Measurements from ENCODE around the gene RAD51B.
A peak's percentile ranks its signal among the peaks of the same experiment; 100 is the strongest.

Gene RAD51B

DNA sequence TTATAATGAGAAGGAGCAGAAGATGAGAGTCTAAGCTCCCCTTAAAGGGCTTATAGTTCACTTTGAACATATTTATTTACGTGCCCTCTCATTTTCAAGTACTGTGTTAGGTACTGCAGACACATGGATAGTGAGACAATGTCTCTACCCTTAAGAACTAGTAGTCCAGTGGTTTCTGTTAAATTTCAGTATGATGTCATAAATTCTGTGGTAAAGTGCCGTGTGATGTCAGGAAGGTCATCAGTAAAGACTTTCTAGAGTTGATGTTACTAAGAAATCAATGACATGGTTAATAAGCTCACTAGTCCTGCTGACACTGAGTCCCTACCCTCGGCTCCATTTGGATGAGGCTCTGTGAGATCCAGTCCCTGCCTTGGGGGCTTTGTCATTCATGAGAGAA lies 497.7 kb downstream of the RAD51B start:
- no peak for DNase-seq

DNA sequence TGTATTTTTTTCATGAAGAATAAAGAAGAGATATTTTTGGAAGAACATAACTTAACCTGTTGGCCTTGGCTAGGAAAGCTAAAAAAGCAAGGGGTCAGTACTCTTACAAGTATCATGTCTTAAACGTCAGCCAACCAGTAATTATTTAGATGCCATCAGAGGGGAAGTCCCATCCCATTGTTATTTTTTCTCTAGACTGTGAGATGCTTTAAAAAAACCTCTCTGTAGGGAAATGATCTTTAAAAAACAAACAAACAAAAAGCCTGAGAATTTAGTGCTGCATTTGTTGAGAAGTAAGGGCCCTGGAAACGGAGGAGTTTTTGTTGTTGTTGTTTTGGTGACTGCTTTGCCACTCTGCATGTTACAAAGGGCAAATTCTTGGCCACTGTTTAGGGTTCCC lies 499.2 kb downstream of the RAD51B start:
- no peak for DNase-seq

DNA sequence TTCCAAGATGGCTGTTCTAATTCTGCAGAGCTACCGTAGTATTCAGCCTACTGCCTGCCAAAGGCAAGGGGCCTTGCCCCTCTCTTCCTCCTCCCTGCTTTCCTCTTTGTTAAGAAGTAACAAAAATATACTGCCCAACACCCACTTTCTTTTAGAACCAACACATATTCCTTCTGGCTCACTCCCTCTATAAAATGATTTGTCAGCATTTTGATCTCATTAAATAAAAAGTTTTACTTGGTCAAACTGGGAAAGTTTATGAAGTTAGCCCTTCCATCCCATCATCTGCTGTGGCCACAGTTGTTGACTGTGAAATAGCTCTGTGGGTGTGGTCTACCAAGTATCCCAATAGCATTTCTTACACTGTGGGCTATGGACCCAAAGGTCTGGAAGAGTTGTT lies 500.9 kb downstream of the RAD51B start:
- no peak for DNase-seq

DNA sequence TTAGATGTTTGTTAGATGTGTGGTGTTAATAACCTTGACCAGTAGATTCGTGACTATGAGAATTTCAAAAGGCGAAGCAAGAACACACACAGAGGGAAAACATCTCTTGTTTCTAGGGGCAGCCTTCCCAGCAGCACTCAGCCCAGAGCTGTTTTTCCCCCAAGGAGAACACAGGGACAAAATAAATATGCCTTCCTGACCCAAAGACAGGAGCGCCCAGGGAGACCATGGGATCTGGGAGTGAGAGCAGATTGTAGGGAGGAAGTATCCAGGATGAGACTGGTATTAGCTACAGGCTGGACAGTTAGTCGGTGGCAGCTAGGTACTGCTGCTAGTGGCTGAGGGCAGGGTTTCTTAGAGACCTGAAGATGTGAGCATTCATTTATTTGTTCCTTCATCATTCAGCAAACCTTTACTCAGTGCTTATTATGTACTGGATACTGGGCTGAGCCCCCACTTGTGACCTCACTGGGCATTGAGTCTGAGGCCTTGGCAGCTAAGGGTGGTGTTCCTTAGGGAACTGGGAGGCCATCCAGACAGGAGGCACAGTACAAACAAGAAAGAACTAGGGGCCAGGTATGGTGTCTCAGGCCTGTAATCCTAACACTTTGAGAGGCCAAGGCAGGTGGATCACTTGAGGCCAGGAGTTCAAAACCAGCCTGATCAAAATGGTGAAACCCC lies 503.5 kb downstream of the RAD51B start:
- DNase-seq, result peak in 23 of 56 donors; percentile 3 to 54 (median 19)

DNA sequence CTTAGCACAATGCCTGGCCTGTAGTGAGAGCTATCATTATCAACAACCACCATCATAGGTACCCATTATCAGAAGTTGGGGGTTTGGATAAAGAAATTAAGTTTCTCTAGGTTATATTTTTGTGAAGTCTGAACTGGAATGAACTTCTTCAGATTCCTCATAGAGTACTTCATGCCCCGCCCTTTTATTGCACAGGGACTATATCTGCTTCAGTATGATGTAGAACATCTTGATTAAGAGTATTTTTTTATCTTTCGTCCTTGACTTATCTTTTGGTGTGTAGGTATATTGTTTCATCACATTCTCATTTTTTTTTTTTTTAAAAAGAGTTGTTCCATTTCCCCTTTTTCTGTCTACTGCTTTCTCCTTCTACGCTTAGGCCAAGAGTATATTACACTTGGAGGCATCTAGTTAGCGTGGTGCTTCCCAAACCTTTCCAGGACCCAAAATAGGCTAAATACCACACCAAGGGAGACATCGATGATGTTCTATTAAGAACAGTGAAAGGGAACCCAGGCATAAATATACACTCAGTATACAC lies 505.8 kb downstream of the RAD51B start:
- DNase-seq, result no peak

DNA sequence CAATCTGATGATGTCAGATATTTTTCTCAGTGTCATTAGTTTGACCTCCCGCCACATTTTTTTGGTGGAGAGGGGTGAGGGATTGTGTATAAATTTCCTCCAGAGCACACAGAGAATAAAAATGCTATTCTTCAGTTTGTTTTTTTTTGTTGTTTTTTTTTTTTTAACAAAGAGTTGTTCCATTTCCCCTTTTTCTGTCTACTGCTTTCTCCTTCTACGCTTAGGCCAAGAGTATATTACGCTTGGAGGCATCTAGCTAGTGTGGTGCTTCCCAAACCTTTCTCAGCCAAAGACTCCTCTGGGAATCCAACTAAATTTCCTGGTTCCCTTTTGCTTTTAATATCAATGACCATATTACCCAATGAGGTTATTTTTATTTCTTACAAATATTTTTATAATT lies 507.7 kb downstream of the RAD51B start:
- DNase-seq, result no peak

DNA sequence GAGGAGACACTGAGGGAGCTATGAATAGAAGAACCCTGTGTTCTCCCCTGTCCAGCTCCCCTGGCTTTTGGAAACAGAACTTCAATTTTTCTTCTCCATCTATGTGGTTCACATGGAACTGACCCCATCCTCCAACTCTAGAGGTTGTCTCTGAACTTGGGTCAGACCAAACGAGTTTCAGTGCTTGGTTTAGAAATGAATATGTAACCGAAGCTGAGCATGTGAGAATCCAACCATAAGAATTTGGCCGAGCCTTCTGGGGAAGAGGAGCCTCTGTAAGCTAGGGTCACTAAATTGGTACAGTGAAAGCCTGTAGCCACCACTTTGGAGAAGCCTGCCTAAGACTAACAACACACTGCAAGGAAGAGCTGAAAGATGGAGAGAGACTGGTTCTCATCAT lies 508.9 kb downstream of the RAD51B start:
- no peak for DNase-seq

DNA sequence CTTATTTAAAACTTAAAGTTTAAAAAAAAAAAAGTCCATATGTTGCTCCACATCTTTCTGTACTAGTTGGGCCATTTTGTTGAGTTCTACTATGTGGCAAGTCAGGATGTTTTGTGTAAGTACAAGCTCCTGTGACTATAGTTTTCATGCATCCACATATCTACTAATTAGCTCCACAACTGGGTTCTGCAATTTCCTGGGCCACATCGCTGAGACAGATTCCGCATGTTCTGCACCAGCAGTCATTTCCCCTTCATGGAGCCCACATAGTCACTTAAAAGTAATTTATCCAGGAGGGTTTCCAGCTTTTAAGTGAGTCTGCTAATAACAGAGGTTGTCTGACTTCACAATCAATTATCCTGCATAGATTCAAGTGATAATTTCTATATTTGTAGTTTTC lies 511.8 kb downstream of the RAD51B start:
- DNase-seq, result no peak

DNA sequence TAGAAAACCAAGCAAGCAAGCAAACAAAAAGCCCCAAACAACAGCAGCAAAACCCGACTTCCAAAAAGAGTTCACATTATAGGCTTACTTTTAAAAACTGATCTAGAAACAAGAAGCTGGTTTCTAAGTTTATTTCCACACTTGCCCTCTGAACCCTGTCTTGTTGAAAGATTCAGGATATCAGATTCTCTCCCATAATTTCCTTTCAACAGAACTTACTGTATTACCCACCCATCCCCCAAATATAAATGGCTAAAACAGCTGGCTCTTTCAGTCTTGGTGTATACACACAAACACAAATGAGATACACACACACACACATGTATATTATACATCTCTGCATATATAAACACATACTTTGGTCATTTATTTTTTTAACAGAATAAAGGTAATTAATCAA lies 512.4 kb downstream of the RAD51B start:
- no peak for DNase-seq

DNA sequence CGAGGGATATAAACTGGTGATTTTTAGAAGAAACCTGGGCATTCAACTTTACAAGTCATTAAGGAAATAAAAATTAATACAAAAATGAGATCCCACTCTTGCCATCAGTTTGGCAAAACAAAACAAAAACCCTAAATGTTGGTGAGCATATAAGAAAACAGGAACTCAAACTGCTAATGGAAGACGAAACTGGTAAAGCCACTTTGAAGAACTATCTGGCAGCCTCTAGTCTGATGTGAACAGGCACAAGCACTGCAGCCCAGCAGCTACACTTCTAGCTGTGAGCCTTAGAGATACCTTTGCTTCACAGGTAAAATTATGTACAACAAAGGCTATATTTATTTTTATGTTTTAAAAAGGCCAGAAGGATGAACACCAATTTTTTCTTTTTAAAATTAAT lies 513.7 kb downstream of the RAD51B start:
- DNase-seq, result no peak

DNA sequence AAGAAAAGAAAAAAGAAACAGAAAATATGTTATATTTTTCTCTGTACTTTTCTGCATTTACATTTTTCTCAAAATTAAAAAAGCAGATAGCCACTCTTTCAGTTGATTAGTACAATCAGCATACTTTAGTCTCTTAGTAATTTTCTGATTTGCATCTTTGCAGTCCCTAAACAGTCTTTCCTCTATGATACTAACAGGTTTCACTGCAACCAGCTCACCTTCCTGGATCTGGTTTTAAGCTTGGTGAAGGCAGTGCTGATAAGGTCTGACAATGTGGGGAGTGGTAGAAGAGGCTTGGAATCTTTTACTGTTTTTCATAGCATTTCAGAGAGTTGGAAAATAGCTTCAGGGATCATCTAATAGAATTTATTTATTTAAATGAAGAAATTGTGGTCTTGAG lies 515.7 kb downstream of the RAD51B start:
- no peak for DNase-seq

DNA sequence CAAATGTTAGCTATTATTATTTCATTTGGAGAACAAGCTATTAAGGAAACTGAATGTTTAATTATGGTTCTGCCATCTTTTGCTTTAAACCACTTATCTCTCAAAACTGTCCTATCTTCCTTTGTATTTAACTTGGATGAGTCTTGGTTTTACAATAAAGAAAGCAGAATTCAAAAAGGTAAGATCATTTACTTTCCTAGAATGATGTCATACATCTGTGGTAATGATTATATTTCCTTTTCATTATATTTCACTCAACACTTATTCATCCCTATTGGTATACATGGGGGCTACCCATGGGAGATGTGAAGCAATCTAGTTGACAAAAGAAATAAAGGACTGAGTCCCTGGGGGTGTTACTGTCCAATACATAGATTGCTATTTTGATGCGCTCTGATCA lies 516.6 kb downstream of the RAD51B start:
- DNase-seq, result no peak

DNA sequence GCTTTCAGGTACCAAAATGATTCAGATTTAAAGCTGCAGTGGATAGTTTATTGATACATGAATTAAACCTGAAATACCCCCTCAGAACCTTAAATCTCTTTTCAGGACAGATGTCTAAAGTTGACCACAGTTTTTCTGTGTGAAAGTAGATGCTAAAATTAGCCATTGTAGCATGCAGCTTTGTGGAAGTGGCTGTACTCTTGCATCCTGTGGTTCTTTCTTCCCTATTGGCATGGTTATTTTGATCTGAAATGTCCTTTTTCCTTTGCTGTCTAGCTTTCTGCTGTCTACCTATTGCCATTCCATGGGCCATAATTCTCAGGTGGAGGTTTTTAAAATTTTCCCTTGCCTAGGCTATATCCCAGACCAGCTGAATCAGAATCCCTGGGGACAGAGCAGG lies 517.7 kb downstream of the RAD51B start:
- no peak for DNase-seq

DNA sequence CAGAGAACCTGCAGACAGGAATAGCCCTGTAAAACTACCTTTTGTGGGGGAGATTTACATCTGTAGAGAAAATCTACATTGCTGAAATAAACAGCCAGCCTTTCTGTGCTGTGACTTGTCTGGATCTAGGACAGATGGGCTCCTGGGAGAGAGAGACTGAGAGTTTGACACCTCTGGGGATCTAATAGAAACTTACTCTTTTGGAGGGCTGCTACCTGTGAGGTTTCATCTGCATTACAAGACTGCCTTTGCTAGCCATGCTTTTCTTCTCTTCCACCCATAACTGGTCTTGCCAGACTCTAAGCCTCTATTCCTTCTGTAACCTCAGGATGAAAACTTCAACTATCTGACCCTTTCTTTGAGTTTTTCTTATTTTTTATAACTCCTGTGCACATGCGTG lies 520.7 kb downstream of the RAD51B start:
- DNase-seq, result no peak

DNA sequence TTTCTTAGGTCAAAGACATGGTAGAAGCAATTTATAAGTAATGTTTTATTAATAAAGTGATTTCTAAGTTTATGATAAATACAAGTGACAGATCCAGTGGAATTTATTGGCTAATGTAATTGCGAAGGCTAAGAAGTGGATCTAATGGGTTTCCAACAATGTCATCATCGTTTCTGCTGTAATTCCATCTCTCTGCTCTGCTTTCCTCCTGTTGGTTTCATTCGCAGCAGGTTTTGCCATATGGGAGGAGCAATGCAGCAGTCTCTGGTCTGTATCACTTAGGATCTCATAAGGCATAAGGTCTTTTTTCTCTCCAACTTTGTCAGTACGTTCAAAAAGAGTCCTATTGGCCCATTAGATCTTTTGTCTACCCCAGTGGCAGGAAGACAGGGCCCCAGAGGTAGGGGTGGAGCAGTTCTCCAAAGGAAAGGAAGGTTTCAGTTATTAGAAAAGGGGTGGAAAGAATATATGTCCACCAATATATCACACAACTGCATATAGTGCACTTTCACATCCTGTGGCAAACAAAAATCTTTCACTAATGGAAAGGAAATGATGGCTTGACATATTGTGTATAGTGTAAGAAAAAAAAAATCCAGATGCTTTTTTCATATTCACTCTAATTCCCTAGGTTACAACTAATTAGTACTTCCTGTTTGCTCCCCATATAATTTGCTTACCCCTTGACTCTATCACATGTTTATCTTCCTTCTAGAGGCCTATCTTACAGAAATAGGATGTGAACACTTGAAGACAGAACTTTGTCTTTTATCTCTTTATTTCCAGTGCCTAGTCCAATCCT lies 522.0 kb downstream of the RAD51B start:
- no peak for DNase-seq

DNA sequence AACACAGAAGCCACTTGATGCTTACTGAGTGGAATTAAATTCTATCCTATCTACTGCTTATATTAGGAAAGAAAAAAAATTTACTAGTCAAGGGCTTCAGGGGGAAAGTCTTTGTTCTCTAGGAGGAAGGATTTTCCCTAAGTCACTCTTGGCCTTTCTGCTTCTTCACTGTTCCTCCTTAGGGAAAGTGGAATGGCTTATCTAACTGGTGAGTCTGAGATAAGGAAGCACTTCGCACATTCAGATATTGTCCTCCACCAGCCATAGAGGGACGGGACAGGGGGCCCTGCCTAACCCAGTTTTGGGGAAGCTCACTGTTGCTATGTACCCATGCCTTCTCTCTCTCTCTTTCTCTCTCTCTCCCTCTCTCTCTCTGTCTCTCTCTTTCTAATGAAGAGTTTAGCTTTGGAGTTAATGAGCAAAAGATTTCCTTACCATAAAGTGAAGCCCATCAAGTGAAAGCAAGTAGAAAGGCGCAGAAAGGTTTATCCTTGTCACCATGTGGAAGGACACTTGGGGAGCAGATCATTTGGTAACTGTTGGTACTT lies 522.7 kb downstream of the RAD51B start:
- DNase-seq, result no peak

DNA sequence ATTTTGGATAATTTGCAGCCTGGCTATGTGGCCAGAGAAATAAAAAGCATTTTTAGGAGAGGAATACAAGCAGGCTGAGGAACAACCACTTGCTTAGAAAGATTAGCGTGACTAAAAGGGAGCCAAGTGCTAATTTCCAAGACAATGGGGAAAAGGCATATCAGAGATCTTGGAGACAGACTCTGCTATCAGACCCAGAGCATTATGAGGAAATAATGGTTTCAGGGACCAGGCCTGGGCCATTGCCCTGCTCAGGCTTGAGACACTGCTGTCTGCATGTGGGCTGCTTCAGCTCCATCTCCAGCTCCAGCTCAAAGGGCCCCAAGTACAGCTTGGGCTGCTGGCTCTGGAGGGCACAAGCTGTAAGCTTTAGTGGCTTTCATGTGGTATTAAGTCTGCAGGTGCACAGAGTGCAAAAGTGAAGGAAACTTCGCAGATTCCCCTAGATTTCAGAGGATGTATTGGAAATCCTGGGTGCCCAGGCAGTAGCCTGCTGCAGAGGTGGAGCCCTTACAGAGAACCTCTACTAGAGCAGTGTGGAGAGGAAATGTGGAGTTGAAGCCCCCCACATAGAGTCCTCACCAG lies 524.0 kb downstream of the RAD51B start:
- no peak for DNase-seq

DNA sequence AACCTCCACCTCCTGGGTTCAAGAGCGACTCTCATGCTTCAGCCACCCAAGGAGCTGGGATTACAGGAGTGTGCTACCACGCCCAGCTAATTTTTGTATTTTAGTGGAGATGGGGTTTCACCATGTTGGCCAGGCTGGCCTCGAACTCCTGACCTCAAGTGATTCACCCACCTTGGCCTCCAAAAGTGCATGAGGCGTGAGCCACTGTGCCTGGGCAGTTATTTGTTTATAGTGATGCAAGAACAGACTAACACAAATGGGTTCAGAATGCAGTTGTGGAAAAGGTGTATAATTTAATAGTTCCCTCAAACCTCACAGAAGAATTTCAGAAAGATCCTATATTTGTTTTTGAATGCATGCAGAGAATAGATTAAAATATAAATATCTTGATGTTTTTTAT lies 526.2 kb downstream of the RAD51B start:
- DNase-seq, result no peak

DNA sequence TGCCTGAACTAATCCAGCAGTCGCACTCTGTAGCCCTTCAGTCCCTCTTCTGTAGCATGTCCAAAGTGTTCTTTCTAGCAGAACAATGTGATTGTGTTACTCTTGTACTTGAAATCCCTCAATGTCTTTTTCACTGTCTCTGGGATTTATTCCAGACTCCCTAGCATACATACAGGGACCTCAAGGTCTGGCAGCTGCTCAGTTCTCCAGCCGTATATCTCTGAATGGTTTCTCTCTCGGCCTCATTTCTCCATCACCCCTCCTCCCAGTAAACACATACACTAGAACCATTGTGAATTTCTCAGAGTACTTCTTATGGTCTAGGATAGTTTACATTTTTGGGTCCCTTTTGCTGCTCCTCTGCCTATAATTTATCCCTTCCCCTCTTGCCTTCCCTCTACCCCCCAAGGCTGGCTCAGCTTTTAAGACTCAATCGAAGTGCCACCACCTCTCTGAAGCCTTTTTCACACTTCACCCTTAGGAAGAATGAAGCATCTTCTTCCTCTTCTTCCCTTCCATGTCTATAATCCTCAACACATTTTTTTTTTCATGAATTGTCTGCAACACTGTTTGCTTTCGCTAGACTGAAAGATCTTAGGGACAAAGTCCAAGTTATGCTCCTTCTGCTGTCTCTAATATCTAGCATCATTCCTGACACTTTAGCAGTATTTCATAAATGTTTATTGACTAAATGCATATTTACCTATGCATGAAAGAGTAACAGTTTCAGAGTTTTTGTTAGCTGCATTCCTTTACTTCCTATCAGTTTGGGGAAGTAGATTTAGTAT lies 527.2 kb downstream of the RAD51B start:
- peak in 12 of 56 donors; percentile 4 to 41 (median 20) for DNase-seq

DNA sequence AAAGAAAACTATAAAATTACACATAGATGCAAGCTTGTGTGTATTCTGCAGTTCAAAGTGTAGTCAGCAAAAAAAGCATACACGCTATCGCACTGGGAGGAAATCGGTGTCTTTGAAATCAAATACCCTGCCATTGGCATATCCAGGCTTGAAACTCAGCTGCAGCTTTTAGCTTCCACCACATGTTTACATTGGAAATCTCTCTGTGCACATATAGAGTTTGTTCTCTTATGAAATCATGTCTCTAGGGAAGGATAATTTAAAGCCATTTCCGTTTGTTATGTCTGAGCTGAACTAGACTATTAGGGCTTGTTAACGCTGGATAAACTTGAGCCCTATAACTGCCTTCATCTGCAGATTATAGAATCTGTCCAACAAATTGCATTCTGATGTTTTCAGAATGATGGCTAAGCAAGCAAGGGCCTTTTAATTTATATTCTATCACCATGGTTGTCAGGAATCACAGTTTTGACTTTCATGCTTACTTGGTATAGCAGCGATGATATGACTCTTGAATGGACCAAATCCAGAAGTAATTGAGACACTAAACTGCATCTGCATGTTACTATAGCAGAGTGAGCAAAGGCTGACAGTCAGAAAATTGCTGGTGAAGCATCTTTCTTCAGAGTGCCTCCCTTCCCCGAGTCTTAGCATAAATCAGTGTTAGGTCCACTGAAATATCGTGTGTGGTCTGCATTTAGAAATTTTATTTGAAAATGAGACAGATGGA lies 530.5 kb downstream of the RAD51B start:
- no peak for DNase-seq

DNA sequence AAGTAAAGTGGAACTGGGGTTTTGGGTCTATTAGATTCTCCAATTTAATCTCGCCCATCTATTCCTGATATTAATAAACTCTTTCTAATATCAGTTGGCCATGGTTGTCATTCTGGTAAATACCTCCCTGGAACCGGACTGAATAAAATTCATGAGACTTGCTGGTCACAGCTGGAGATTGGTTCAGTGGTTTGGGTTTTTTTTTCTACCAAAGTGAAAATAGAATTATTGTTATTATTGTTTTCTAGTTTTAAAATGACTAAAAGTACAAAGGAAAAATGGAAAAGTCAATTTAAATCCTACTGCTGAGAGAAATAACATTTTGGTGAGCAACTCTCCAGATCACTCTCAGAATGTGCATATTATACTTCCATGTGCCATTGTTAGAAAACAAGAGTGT lies 535.8 kb downstream of the RAD51B start:
- no peak for DNase-seq
